GM18858 (cell line): ENCODE data around the gene COG5.
"Not testable (repeated sequence)": the region's sequence is repeated elsewhere in the genome, so short reads cannot be mapped to it uniquely, and the experiment has no call there.

Experiments used
- ATAC-seq: cut with Tn5 transposase; IDR thresholded peaks from one replicate; pipeline ENCODE4 v1.9.1; 2021; ENCODE audit not compliant: unreplicated experiment

The COG5 gene

GRCh38 chr7:107233174-107233573, 330.5 kb downstream of the COG5 start:
- ATAC-seq: no peak

- no peak for ATAC-seq
Observed at GRCh38 chr7:107232568-107233090, 331.1 kb downstream of the COG5 start.

GRCh38 chr7:107230334-107230733, 333.4 kb downstream of the COG5 start:
- no peak for ATAC-seq

- no peak for ATAC-seq
Observed at GRCh38 chr7:107228291-107228690, 335.4 kb downstream of the COG5 start.

- ATAC-seq: no peak
Observed at GRCh38 chr7:107224374-107225223, 339.1 kb downstream of the COG5 start.

- ATAC-seq: not testable (repeated sequence)
Observed at GRCh38 chr7:107220806-107221205, 342.9 kb downstream of the COG5 start.

- ATAC-seq: no peak
Observed at GRCh38 chr7:107220356-107220755, 343.4 kb downstream of the COG5 start.

GRCh38 chr7:107219563-107220244, 344.0 kb downstream of the COG5 start:
- no peak for ATAC-seq

- no peak for ATAC-seq
Observed at GRCh38 chr7:107213945-107214344, 349.8 kb downstream of the COG5 start.

GRCh38 chr7:107213193-107213788, 350.4 kb downstream of the COG5 start:
- no peak for ATAC-seq

- ATAC-seq: no peak
Observed at GRCh38 chr7:107212725-107213124, 351.0 kb downstream of the COG5 start.

- ATAC-seq: no peak
Observed at GRCh38 chr7:107210400-107210799, 353.3 kb downstream of the COG5 start.

- ATAC-seq: no peak
Observed at GRCh38 chr7:107209565-107209964, 354.2 kb downstream of the COG5 start.

GRCh38 chr7:107208563-107208962, 355.2 kb downstream of the COG5 start:
- ATAC-seq: no peak

- ATAC-seq: no peak
Observed at GRCh38 chr7:107208024-107208521, 355.6 kb downstream of the COG5 start.

- no peak for ATAC-seq
Observed at GRCh38 chr7:107207459-107207858, 356.3 kb downstream of the COG5 start.

GRCh38 chr7:107206706-107207105, 357.0 kb downstream of the COG5 start:
- ATAC-seq: no peak

GRCh38 chr7:107206136-107206535, 357.6 kb downstream of the COG5 start:
- no peak for ATAC-seq

GRCh38 chr7:107203607-107204006, 360.1 kb downstream of the COG5 start:
- ATAC-seq: no peak

GRCh38 chr7:107201795-107202450, 361.8 kb downstream of the COG5 start:
- ATAC-seq: no peak
